Measurements from ENCODE around the gene RASL12.
"Not testable (repeated sequence)": the region's sequence is repeated elsewhere in the genome, so short reads cannot be mapped to it uniquely, and the experiment has no call there.

Gene RASL12

GRCh38 chr15:65028338-65028737 lies 39.5 kb downstream of the RASL12 start:
- DNase-seq (ENCODE audit: low spot score): no peak

GRCh38 chr15:65027593-65027992 lies 40.2 kb downstream of the RASL12 start:
- DNase-seq (ENCODE audit: low spot score): no peak

- DNase-seq (ENCODE audit: low spot score): no peak
Measured at GRCh38 chr15:65026756-65027155, 41.0 kb downstream of the RASL12 start.

GRCh38 chr15:65021488-65021887 lies 46.3 kb downstream of the RASL12 start:
- DNase-seq (ENCODE audit: low spot score): no peak

GRCh38 chr15:65020419-65020818 lies 47.4 kb downstream of the RASL12 start:
- DNase-seq (ENCODE audit: low spot score): no peak

GRCh38 chr15:65011198-65011597 lies 56.6 kb downstream of the RASL12 start:
- DNase-seq (ENCODE audit: low spot score): not testable (repeated sequence)

GRCh38 chr15:65008983-65009382 lies 58.8 kb downstream of the RASL12 start:
- no peak for DNase-seq (ENCODE audit: low spot score)

GRCh38 chr15:65006876-65007275 lies 60.9 kb downstream of the RASL12 start:
- DNase-seq (ENCODE audit: low spot score): no peak

GRCh38 chr15:65004993-65005392 lies 62.8 kb downstream of the RASL12 start:
- DNase-seq (ENCODE audit: low spot score): no peak

Measured in hematopoietic multipotent progenitor cell treated with erythropoietin and hydrocortisone succinate and interleukin-3 and kit ligand, for 15 days (in vitro differentiated cells).